ENCODE measurements around the gene MTA1. TPM values are rescaled to one million over a fixed set of nuclear protein-coding genes. Genes with fewer than 3 reads are reported as not detected.

Gene MTA1
- total and polyA plus RNA-seq, 2 of the 8 experiments (the other 6 are each of a cell fraction or from before 2014, with no cell fraction given), result 73.9 to 221 TPM

DNA sequence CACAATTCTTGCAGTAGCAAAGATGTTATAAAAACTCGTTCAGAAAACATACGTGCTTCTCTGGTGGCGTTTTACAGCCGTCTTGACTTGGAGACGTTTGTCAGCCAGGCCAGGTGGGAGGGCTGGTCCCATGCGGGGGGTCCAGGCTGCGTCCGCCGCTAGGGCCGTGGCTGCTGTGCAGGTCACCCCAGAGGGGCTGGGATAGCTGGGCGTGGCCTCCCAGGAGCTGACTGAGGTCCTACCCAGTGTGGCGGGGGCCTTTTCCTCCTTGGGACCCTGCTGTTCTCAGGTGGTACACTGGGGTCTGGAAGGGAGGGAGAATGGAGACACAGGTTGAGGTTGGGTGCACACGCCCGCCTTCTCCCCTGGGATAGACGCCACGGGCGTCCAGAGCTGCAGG is 25.2 kb downstream of the MTA1 start:
- Histone ChIP-seq H3K4me1 (replicated peaks in 1 of 4; ENCODE audit: control insufficient read depth in 3 of 4, insufficient read depth in 4 of 4, low read length in 3 of 4) (no peaks in the 10 kb centered on the region), H3K23me2 (ENCODE audit: low read depth, low read length) (no peaks in the 10 kb centered on the region), H3K79me1 (ENCODE audit: low read depth, low read length) (peaks cover 19% of the 10 kb centered on the region), H4K20me1 (replicated peaks in 1 of 2; ENCODE audit: control insufficient read depth in 1 of 2, insufficient read depth in 2 of 2, low read length in 2 of 2) (peaks cover 17 to 23% of the 10 kb centered on the region in 2 experiments), H3K36me3 (ENCODE audit: control insufficient read depth in 2 of 4, insufficient read depth in 4 of 4, low read length in 3 of 4) (peaks cover 0 to 17% (median 7%) of the 10 kb centered on the region in 4 experiments; a peak in 6 of 8 replicates), H4K5ac (ENCODE audit: insufficient read length, low read depth, low read length) (no peak overlapping the region), H3K4me3 (ENCODE audit: extremely low read depth in 1 of 4, insufficient read depth in 2 of 4, low read depth in 3 of 4, low read length in 4 of 4) (no peak overlapping the region), H3K23ac (ENCODE audit: insufficient read length) (no peak overlapping the region), H3K9me3 (ENCODE audit: insufficient read depth in 2 of 2, low read depth in 1 of 2, low read length in 1 of 2) (no peaks in the 10 kb centered on the region), H2AK5ac (ENCODE audit: low read depth, low read length) (no peak overlapping the region), H4K91ac (replicated peaks; ENCODE audit: insufficient read length, low read length) (no peak overlapping the region), H3K56ac (replicated peaks; ENCODE audit: insufficient read length, low read depth, low read length) (no peak overlapping the region), H2BK12ac (ENCODE audit: low read depth, low read length) (no peak overlapping the region), H3K27me3 (replicated peaks in 1 of 4; ENCODE audit: control insufficient read depth in 3 of 4, extremely low read depth in 1 of 4, insufficient read depth in 3 of 4, low read length in 3 of 4) (no peaks in the 10 kb centered on the region), H3K18ac (ENCODE audit: extremely low read depth, low read length) (no peak overlapping the region), H2BK20ac (ENCODE audit: low read length) (no peak overlapping the region), H3K14ac (ENCODE audit: insufficient read length) (no peak overlapping the region), H3K27ac (ENCODE audit: low read depth, low read length) (no peak overlapping the region), H4K8ac (ENCODE audit: extremely low read depth, insufficient read depth, low read length) (no peak overlapping the region), H3K4me2 (ENCODE audit: insufficient read depth in 1 of 2, low read depth in 2 of 2, low read length in 2 of 2) (no peak overlapping the region), H2BK120ac (replicated peaks; ENCODE audit: low read depth, low read length) (no peak overlapping the region), H3K9ac (replicated peaks in 1 of 4; ENCODE audit: extremely low read depth in 1 of 4, low read depth in 3 of 4, low read length in 3 of 4) (no peak overlapping the region), H2BK5ac (ENCODE audit: low read depth, low read length) (no peak overlapping the region), H3K4ac (replicated peaks; ENCODE audit: insufficient read length, low read depth, low read length) (no peak overlapping the region), H2AFZ (ENCODE audit: low read length) (no peak overlapping the region), H3K79me2 (ENCODE audit: control insufficient read depth in 1 of 2, insufficient read depth in 2 of 2, low read length in 2 of 2) (peaks cover 0 to 10% of the 10 kb centered on the region in 2 experiments; a peak in 2 of 4 replicates), H2BK15ac (ENCODE audit: low read length) (no peak overlapping the region)
- ChIA-PET CTCF (ENCODE audit: partially characterized antibody) (interaction anchor here (0.8 to 2.5 kb wide), 6 partner anchors 12 to 260 kb away, joined by 3 to 8 read pairs (median 4); no protein-coding TSS in a partner anchor), POLR2A (ENCODE audit: partially characterized antibody) (interaction anchor here (1.7 kb wide), 1 partner anchor 28 kb away, joined by 3 read pairs; no protein-coding TSS in a partner anchor)
- no peak for FAIRE-seq
- WGBS, 2 experiments (ENCODE audit: extremely low coverage in 1 of 2, insufficient coverage in 1 of 2, insufficient read length in 1 of 2, insufficient replicate concordance in 2 of 2, low coverage in 1 of 2, low lambda C conversion rate in 2 of 2, missing lambda C conversion rate in 1 of 2), result 91% methylated on average over 17 of the region's 17 CpGs; no CpG with 5 or more reads in 1 of the 2 experiments
- no peak for DNase-seq (ENCODE audit: low read depth in 1 of 2, low spot score in 2 of 2)
- TF ChIP-seq RAD21 (IDR thresholded peaks at IDR 0.05 in 1 of 2, conservative IDR thresholded peaks at IDR 0.05 in 1 of 2; ENCODE audit: low read depth in 2 of 2, low read length in 2 of 2) (no peak), TAF1 (IDR thresholded peaks at IDR 0.05; ENCODE audit: low read depth, low read length) (no peak), POLR2AphosphoS5 (IDR thresholded peaks at IDR 0.05; ENCODE audit: low read depth, low read length) (no peak), CBX8 (IDR thresholded peaks at IDR 0.05; ENCODE audit: borderline replicate concordance, low read depth, low read length) (no peak), SUZ12 (IDR thresholded peaks at IDR 0.05; ENCODE audit: low read length) (no peak), SAP30 (IDR thresholded peaks at IDR 0.05; ENCODE audit: insufficient read depth, insufficient replicate concordance, low read length) (no peak), GTF2F1 (IDR thresholded peaks at IDR 0.05; ENCODE audit: borderline replicate concordance, low read depth, low read length) (no peak), BRCA1 (IDR thresholded peaks at IDR 0.05; ENCODE audit: low read depth, low read length) (no peak), NRF1 (IDR thresholded peaks at IDR 0.05; ENCODE audit: low read depth, low read length) (no peak)
- TF ChIP-seq, protein P1, sequence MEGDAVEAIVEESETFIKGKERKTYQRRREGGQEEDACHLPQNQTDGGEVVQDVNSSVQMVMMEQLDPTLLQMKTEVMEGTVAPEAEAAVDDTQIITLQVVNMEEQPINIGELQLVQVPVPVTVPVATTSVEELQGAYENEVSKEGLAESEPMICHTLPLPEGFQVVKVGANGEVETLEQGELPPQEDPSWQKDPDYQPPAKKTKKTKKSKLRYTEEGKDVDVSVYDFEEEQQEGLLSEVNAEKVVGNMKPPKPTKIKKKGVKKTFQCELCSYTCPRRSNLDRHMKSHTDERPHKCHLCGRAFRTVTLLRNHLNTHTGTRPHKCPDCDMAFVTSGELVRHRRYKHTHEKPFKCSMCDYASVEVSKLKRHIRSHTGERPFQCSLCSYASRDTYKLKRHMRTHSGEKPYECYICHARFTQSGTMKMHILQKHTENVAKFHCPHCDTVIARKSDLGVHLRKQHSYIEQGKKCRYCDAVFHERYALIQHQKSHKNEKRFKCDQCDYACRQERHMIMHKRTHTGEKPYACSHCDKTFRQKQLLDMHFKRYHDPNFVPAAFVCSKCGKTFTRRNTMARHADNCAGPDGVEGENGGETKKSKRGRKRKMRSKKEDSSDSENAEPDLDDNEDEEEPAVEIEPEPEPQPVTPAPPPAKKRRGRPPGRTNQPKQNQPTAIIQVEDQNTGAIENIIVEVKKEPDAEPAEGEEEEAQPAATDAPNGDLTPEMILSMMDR (IDR thresholded peaks at IDR 0.05; ENCODE audit: control extremely low read depth in 1 of 3, insufficient read depth in 1 of 3, low read depth in 1 of 3, low read length in 3 of 3), result no peak

Measured in H1 (cell line).